H1 (cell line): ENCODE data around the gene FOXS1. TPM values are rescaled to one million over a fixed set of nuclear protein-coding genes. Genes with fewer than 3 reads are reported as not detected.

ENCODE experiments used
- CTCF ChIA-PET: fragments of 300-600 bp; sonication (Branson Sonifier 250); formaldehyde crosslinking; loops from one replicate; lab custom pipeline; 2021; ENCODE audit not compliant: partially characterized antibody; lab: Charles Lee
- POLR2A ChIA-PET: fragments of 300-600 bp; sonication (Branson Sonifier 250); formaldehyde crosslinking; loops from one replicate; lab custom pipeline; 2021; ENCODE audit warnings: inconsistent platforms; ENCODE audit not compliant: partially characterized antibody; lab: Charles Lee
- DNase-seq, 2 experiments: peaks; one replicate each; pipeline versions ENCODE4 v3.0.0 to v3.0.0-alpha.2; 2010 to 2022; ENCODE audit warnings: low spot score in 2 of 2, low read depth in 1 of 2, mixed read lengths in 1 of 2
- FAIRE-seq: peaks from 2 replicates; lab custom pipeline; 2011; peaks lifted over from hg19 to GRCh38; lab: Jason Lieb, UNC
- H2AFZ ChIP-seq: 2 replicates; pipeline ENCODE4 v1.8.1; 2012; ENCODE audit warnings: low read length, inconsistent platforms
- H2AK5ac ChIP-seq: 2 replicates; pipeline ENCODE4 v1.6.1; 2013; ENCODE audit warnings: low read depth, low read length
- H2BK120ac ChIP-seq: replicated peaks from 2 replicates; pipeline ENCODE3; 2013; ENCODE audit warnings: low read depth, low read length, inconsistent platforms
- H2BK12ac ChIP-seq: 2 replicates; pipeline ENCODE4 v1.6.1; 2013; ENCODE audit warnings: low read depth, low read length
- H2BK15ac ChIP-seq: 2 replicates; pipeline ENCODE4 v1.6.1; 2013; ENCODE audit warnings: low read length
- H2BK20ac ChIP-seq: 2 replicates; pipeline ENCODE4 v1.6.1; 2013; ENCODE audit warnings: low read length
- H2BK5ac ChIP-seq: 2 replicates; pipeline ENCODE4 v1.6.1; 2013; ENCODE audit warnings: low read depth, low read length
- H3K14ac ChIP-seq: 2 replicates; pipeline ENCODE4 v1.6.1; 2013; ENCODE audit warnings: inconsistent platforms; ENCODE audit not compliant: insufficient read length
- H3K18ac ChIP-seq: 2 replicates; pipeline ENCODE4 v1.6.1; 2013; ENCODE audit warnings: low read length; ENCODE audit errors: extremely low read depth
- H3K23ac ChIP-seq: 2 replicates; pipeline ENCODE4 v1.6.1; 2013; ENCODE audit warnings: inconsistent platforms; ENCODE audit not compliant: insufficient read length
- H3K23me2 ChIP-seq: 2 replicates; pipeline ENCODE4 v1.6.1; 2013; ENCODE audit warnings: low read depth, low read length
- H3K27ac ChIP-seq: 2 replicates; pipeline ENCODE4 v1.6.1; 2011; ENCODE audit warnings: low read depth, low read length, inconsistent platforms
- H3K27me3 ChIP-seq, 4 experiments: replicated peaks in 1 of 4; 1 replicate in 1 of 4; 2 replicates in 3 of 4; pipeline versions ENCODE4 v1.6.1 to v1.8.1; 2011 to 2013; ENCODE audit warnings: low read length in 3 of 4, mild to moderate bottlenecking in 3 of 4, inconsistent platforms in 2 of 4, mixed read lengths in 2 of 4, moderate library complexity in 1 of 4; ENCODE audit not compliant: control insufficient read depth in 3 of 4, insufficient read depth in 3 of 4; ENCODE audit errors: extremely low read depth in 1 of 4
- H3K36me3 ChIP-seq, 4 experiments: 2 replicates each; pipeline versions ENCODE4 v1.6.1 to v1.8.1; 2011 to 2013; ENCODE audit warnings: mild to moderate bottlenecking in 4 of 4, low read length in 3 of 4, moderate library complexity in 2 of 4, control low read depth in 1 of 4, inconsistent platforms in 1 of 4; ENCODE audit not compliant: insufficient read depth in 4 of 4, control insufficient read depth in 2 of 4
- H3K4ac ChIP-seq: replicated peaks from 2 replicates; pipeline ENCODE3; 2013; ENCODE audit warnings: low read length, low read depth, mixed read lengths, inconsistent platforms; ENCODE audit not compliant: insufficient read length
- H3K4me1 ChIP-seq, 4 experiments: replicated peaks in 1 of 4; 1 replicate in 1 of 4; 2 replicates in 3 of 4; pipeline versions ENCODE4 v1.6.1 to v1.8.1; 2011 to 2013; ENCODE audit warnings: low read length in 3 of 4, inconsistent platforms in 2 of 4, mixed read lengths in 1 of 4; ENCODE audit not compliant: insufficient read depth in 4 of 4, control insufficient read depth in 3 of 4
- H3K4me2 ChIP-seq, 2 experiments: 2 replicates each; pipeline versions ENCODE4 v1.6.1 to v1.8.1; 2011 to 2013; ENCODE audit warnings: low read depth in 2 of 2, low read length in 2 of 2, control low read depth in 1 of 2, inconsistent platforms in 1 of 2, mild to moderate bottlenecking in 1 of 2; ENCODE audit not compliant: insufficient read depth in 1 of 2
- H3K4me3 ChIP-seq, 4 experiments: fragments of 200-600, 300-600 bp in 1 of 4; sonication (generic), shearing (Covaris generic), sonication (Bioruptor Twin) in 1 of 4; 2 replicates each; pipeline versions ENCODE4 v1.5.1 to v1.8.1; 2011 to 2016; ENCODE audit warnings: low read length in 4 of 4, low read depth in 3 of 4, control low read depth in 2 of 4, inconsistent platforms in 2 of 4, mild to moderate bottlenecking in 2 of 4, mixed read lengths in 1 of 4, moderate library complexity in 1 of 4; ENCODE audit not compliant: insufficient read depth in 2 of 4; ENCODE audit errors: extremely low read depth in 1 of 4
- H3K56ac ChIP-seq: replicated peaks from 2 replicates; pipeline ENCODE3; 2013; ENCODE audit warnings: low read depth, mild to moderate bottlenecking, mixed read lengths, low read length, inconsistent platforms; ENCODE audit not compliant: insufficient read length
- H3K79me1 ChIP-seq: 2 replicates; pipeline ENCODE4 v1.6.1; 2013; ENCODE audit warnings: low read depth, low read length, control low read depth
- H3K79me2 ChIP-seq, 2 experiments: 2 replicates each; pipeline versions ENCODE4 v1.6.1 to v1.8.1; 2012 to 2013; ENCODE audit warnings: low read length in 2 of 2, mild to moderate bottlenecking in 2 of 2, inconsistent platforms in 1 of 2; ENCODE audit not compliant: insufficient read depth in 2 of 2, control insufficient read depth in 1 of 2
- H3K9ac ChIP-seq, 4 experiments: replicated peaks in 1 of 4; 1 replicate in 1 of 4; 2 replicates in 3 of 4; pipeline versions ENCODE4 v1.6.1 to v1.8.1; 2011 to 2013; ENCODE audit warnings: low read depth in 3 of 4, low read length in 3 of 4, control low read depth in 2 of 4, mild to moderate bottlenecking in 2 of 4, moderate library complexity in 2 of 4, inconsistent platforms in 1 of 4; ENCODE audit errors: extremely low read depth in 1 of 4
- H3K9me3 ChIP-seq, 2 experiments: 2 replicates each; pipeline versions ENCODE4 v1.6.1 to v1.8.1; 2012 to 2013; ENCODE audit warnings: mild to moderate bottlenecking in 2 of 2, moderate library complexity in 2 of 2, control low read depth in 1 of 2, inconsistent platforms in 1 of 2, low read depth in 1 of 2, low read length in 1 of 2, mixed read lengths in 1 of 2; ENCODE audit not compliant: insufficient read depth in 2 of 2
- H4K20me1 ChIP-seq, 2 experiments: replicated peaks in 1 of 2; 2 replicates each; pipeline versions ENCODE3 to v1.8.1; 2011 to 2013; ENCODE audit warnings: inconsistent platforms in 2 of 2, low read length in 2 of 2, mild to moderate bottlenecking in 1 of 2; ENCODE audit not compliant: insufficient read depth in 2 of 2, control insufficient read depth in 1 of 2
- H4K5ac ChIP-seq: 2 replicates; pipeline ENCODE4 v1.6.1; 2013; ENCODE audit warnings: low read length, low read depth, mixed read lengths, inconsistent platforms; ENCODE audit not compliant: insufficient read length
- H4K8ac ChIP-seq: 2 replicates; pipeline ENCODE4 v1.8.0; 2013; ENCODE audit warnings: mild to moderate bottlenecking, moderate library complexity, low read length, inconsistent platforms; ENCODE audit not compliant: insufficient read depth; ENCODE audit errors: extremely low read depth
- H4K91ac ChIP-seq: replicated peaks from 2 replicates; pipeline ENCODE3; 2013; ENCODE audit warnings: low read length, mixed read lengths, inconsistent platforms; ENCODE audit not compliant: insufficient read length
- CHD1 ChIP-seq: IDR thresholded peaks from 2 replicates; pipeline ENCODE4 v1.6.1; 2012; ENCODE audit warnings: low read depth, low read length, improper control_type of control experiment
- FOSL1 ChIP-seq: IDR thresholded peaks from 2 replicates; pipeline ENCODE4 v1.6.1; 2011; ENCODE audit warnings: mild to moderate bottlenecking, low read depth, low read length, moderate library complexity; ENCODE audit not compliant: insufficient read depth
- GABPA ChIP-seq: IDR thresholded peaks from 2 replicates; pipeline ENCODE4 v1.6.1; 2011; ENCODE audit warnings: mild to moderate bottlenecking, low read length, moderate library complexity, borderline replicate concordance; ENCODE audit not compliant: insufficient read depth
- POLR2A ChIP-seq, 2 experiments: IDR thresholded peaks; 1 replicate in 1 of 2; 2 replicates in 1 of 2; pipeline ENCODE4 v1.6.1; 2011; ENCODE audit warnings: low read depth in 2 of 2, low read length in 2 of 2, mild to moderate bottlenecking in 2 of 2; ENCODE audit errors: control extremely low read depth in 1 of 2
- SIX5 ChIP-seq: IDR thresholded peaks from 2 replicates; pipeline ENCODE4 v1.6.1; 2011; ENCODE audit warnings: mild to moderate bottlenecking, low read depth, low read length
- SUZ12 ChIP-seq: fragments of 200-600 bp; sonication (generic); IDR thresholded peaks from 2 replicates; pipeline ENCODE4 v1.6.1; 2012; ENCODE audit warnings: mild to moderate bottlenecking, inconsistent platforms, low read length, moderate library complexity, mixed read lengths
- TAF7 ChIP-seq: optimal IDR thresholded peaks from 2 replicates; pipeline ENCODE3; 2011; ENCODE audit warnings: low read depth, mild to moderate bottlenecking, inconsistent platforms, low read length, moderate library complexity, borderline replicate concordance
- WGBS, 2 experiments: shearing (Covaris generic) in 1 of 2; methylation state at CpG; one replicate each; pipeline versions ENCODE4 v1.1.6 to v1.1.7; 2013 to 2015; ENCODE audit warnings: low lambda C conversion rate in 2 of 2, mixed read lengths in 2 of 2, inconsistent platforms in 1 of 2, low coverage in 1 of 2, missing lambda C conversion rate in 1 of 2; ENCODE audit not compliant: insufficient replicate concordance in 2 of 2, insufficient coverage in 1 of 2, insufficient read length in 1 of 2; ENCODE audit errors: extremely low coverage in 1 of 2, missing lambda C conversion rate in 1 of 2; 5-methylcytosine and 5-hydroxymethylcytosine counted together
- polyA plus RNA-seq, 7 experiments: library from polyadenylated mRNA; depleted of rRNA in 3 of 7; stranded (reverse) in 5 of 7; unstranded in 2 of 7; fragments of >200 nt in 5 of 7; fragments of 200-250 nt in 2 of 7; gene quantifications; 1 replicate in 5 of 7; 2 replicates in 1 of 7; 4 replicates in 1 of 7; pipeline versions ENCODE4 v1.2.1 to v1.2.3, GENCODE V29; 2011 to 2013; ENCODE audit warnings: missing spikeins in 2 of 7, mixed read lengths in 2 of 7
- total RNA-seq: library from RNA; stranded (reverse); fragmentation: NEBNext Ultra II Directional; extraction: Animal tissue kit (Norgen Biotek cat#: 25700); gene quantifications from 2 replicates; pipeline ENCODE4 v1.2.1, GENCODE V29; 2021

The FOXS1 gene
- total and polyA plus RNA-seq, 2 of the 8 experiments (the other 6 are each of a cell fraction or from before 2014, with no cell fraction given): 0.45 TPM; not detected in 1

DNA sequence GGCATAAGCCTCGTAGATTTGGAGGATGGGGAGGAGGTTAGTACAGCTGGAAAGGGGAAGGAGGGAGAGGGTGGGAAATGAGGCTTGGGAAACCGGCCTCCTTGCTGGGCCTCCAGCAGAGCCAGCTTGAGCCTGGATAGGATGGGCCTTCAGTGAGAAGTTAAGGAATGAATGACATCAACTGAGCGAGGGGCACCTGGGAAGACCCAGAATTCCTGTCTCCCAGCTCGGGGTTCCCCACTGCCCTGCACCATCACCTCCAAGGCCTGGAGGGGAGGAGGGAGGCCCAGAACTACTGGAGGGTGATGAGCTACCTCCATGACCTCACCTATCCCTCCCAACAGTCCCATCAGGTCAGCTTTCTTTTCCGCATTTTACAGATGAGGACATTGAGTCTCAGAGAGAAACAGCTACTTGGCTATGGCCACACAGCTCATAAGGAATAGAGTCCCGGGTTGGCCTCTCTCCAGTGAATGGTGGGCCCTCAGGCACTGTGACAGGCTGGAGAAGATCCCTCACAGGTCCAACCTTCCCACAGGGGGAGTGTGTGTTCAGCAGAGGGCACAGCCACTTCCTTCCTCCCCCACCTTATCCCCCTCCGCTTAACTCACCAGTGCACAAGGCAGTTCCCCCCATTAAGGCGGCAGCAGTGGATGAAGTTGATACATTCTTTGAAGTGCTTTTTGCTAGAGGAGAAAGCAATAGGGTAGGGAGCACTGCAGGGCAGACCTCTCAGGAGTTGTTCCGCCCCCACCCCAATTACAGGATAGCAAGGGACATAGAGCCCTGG, 18.1 kb upstream of the FOXS1 start:
- peaks cover 15% of the 10 kb centered on the region for H3K23me2 ChIP-seq
- no peak overlapping the region for H4K8ac ChIP-seq
- CTCF ChIA-PET: interaction anchor here (0.6 to 4.4 kb wide), 11 partner anchors 8 to 336 kb away, joined by 3 to 26 read pairs (median 3); partner anchors contain the start of gene PDRG1
- H2BK15ac ChIP-seq: 0 out of 2 replicates have a peak overlapping the region, but pooled peaks have one; percentile 53
- no peak overlapping the region; the same call in 1 of the 2 replicates for H2BK12ac ChIP-seq
- H3K4me1 ChIP-seq: peaks cover 3 to 24% (median 13%) of the 10 kb centered on the region in 4 experiments
- POLR2A ChIA-PET: interaction anchor here (1.0 kb wide), 1 partner anchor 9 kb away, joined by 3 read pairs; no protein-coding TSS in a partner anchor
- H3K79me1 ChIP-seq: no peaks in the 10 kb centered on the region
- H3K79me2 ChIP-seq: no peaks in the 10 kb centered on the region
- FAIRE-seq: no peak
- no peak overlapping the region for H3K14ac ChIP-seq
- no peak overlapping the region for H2BK20ac ChIP-seq
- no peak overlapping the region for H4K91ac ChIP-seq
- H3K56ac ChIP-seq: no peak overlapping the region
- no peak for DNase-seq
- no peaks in the 10 kb centered on the region for H4K20me1 ChIP-seq
- no peak overlapping the region for H2BK120ac ChIP-seq
- no peak overlapping the region for H4K5ac ChIP-seq
- no peak overlapping the region for H2AFZ ChIP-seq
- no peak overlapping the region for H2BK5ac ChIP-seq
- no peak overlapping the region for H3K18ac ChIP-seq
- no peak overlapping the region for H3K23ac ChIP-seq
- H3K4me2 ChIP-seq: no peak overlapping the region
- no peak overlapping the region for H3K9ac ChIP-seq
- H2AK5ac ChIP-seq: no peak overlapping the region
- no peak overlapping the region for H3K27ac ChIP-seq
- no peaks in the 10 kb centered on the region for H3K36me3 ChIP-seq
- H3K9me3 ChIP-seq: no peaks in the 10 kb centered on the region
- H3K4ac ChIP-seq: no peak overlapping the region
- H3K27me3 ChIP-seq: peaks cover under 1 to 19% (median 13%) of the 10 kb centered on the region in 4 experiments
- H3K4me3 ChIP-seq: no peak overlapping the region
- 87% methylated on average over 9 of the region's 9 CpGs; no CpG with 5 or more reads in 1 of the 2 experiments for WGBS, 2 experiments
- TF ChIP-seq CHD1: no peak
- no peak for TF ChIP-seq POLR2A (IDR thresholded peaks at IDR 0.05; ENCODE audit: control extremely low read depth in 1 of 2, low read depth in 2 of 2, low read length in 2 of 2)
- TF ChIP-seq SUZ12: no peak
- TF ChIP-seq GABPA: no peak
- TF ChIP-seq SIX5: no peak
- no peak for TF ChIP-seq FOSL1
- no peak for TF ChIP-seq TAF7
